Liver (tissue), 9 donors: ENCODE results near the gene PTN. TPM values are rescaled to one million over a fixed set of nuclear protein-coding genes. Genes with fewer than 3 reads are reported as not detected.
A peak's percentile ranks its signal among the peaks of the same experiment; 100 is the strongest.

Source experiments
- DNase-seq: peaks from one replicate; pipeline ENCODE4 v3.0.0-alpha.2; 2017; ENCODE audit warnings: low spot score
- H3K27ac ChIP-seq, 2 donors: one replicate each; pipeline ENCODE4 v1.7.0; 2013; ENCODE audit warnings: inconsistent platforms in 2 of 2, low read length in 2 of 2, control low read depth in 1 of 2, low read depth in 1 of 2, mild to moderate bottlenecking in 1 of 2
- H3K27me3 ChIP-seq, 4 donors: one replicate each; pipeline versions ENCODE4 v1.6.1 to v1.7.0; 2013; ENCODE audit warnings: low read length in 3 of 4, inconsistent platforms in 1 of 4, mild to moderate bottlenecking in 1 of 4, moderate library complexity in 1 of 4; ENCODE audit not compliant: control insufficient read depth in 4 of 4, insufficient read depth in 4 of 4
- H3K36me3 ChIP-seq, 4 donors: one replicate each; pipeline versions ENCODE4 v1.6.1 to v1.7.0; 2013; ENCODE audit warnings: low read length in 3 of 4, mild to moderate bottlenecking in 3 of 4, low read depth in 1 of 4, moderate library complexity in 1 of 4; ENCODE audit not compliant: control insufficient read depth in 4 of 4, insufficient read depth in 3 of 4
- H3K4me1 ChIP-seq, 4 donors: one replicate each; pipeline versions ENCODE4 v1.6.1 to v1.7.0; 2013; ENCODE audit warnings: low read length in 3 of 4, mild to moderate bottlenecking in 3 of 4, moderate library complexity in 1 of 4; ENCODE audit not compliant: control insufficient read depth in 4 of 4, insufficient read depth in 4 of 4
- H3K4me3 ChIP-seq, 3 donors: one replicate each; pipeline versions ENCODE4 v1.6.1 to v1.7.0; 2013; ENCODE audit warnings: low read length in 3 of 3, control low read depth in 1 of 3, low read depth in 1 of 3, mild to moderate bottlenecking in 1 of 3
- H3K9ac ChIP-seq, 2 donors: one replicate each; pipeline ENCODE4 v1.7.0; 2013; ENCODE audit warnings: low read length in 2 of 2, mild to moderate bottlenecking in 2 of 2, moderate library complexity in 2 of 2, control low read depth in 1 of 2, low read depth in 1 of 2
- H3K9me3 ChIP-seq, 4 donors: one replicate each; pipeline versions ENCODE4 v1.6.1 to v1.7.0; 2013; ENCODE audit warnings: low read length in 3 of 4; ENCODE audit not compliant: control insufficient read depth in 4 of 4
- CTCF ChIP-seq: fragments of 150-350 bp; IDR thresholded peaks from 2 replicates; pipeline ENCODE4 v1.5.1; 2017; ENCODE audit warnings: improper control_type of control experiment, low read depth, low read length; ENCODE audit not compliant: missing input control
- EGR1 ChIP-seq, 2 donors: IDR thresholded peaks; 2 replicates each; pipeline ENCODE4 v1.6.1; 2016 to 2018; ENCODE audit warnings: antibody characterized with exemption in 2 of 2, low read depth in 2 of 2
- FOXA1 ChIP-seq: IDR thresholded peaks from 2 replicates; pipeline ENCODE4 v1.6.1; 2016; ENCODE audit warnings: antibody characterized with exemption
- FOXA2 ChIP-seq: IDR thresholded peaks from 2 replicates; pipeline ENCODE4 v1.6.1; 2016; ENCODE audit warnings: antibody characterized with exemption
- GABPA ChIP-seq, 2 donors: IDR thresholded peaks in 1 of 2; conservative IDR thresholded peaks in 1 of 2; 2 replicates each; pipeline ENCODE4 v1.6.1; 2016; ENCODE audit warnings: antibody characterized with exemption in 2 of 2, mild to moderate bottlenecking in 1 of 2, moderate library complexity in 1 of 2
- HNF4A ChIP-seq, 2 donors: conservative IDR thresholded peaks; 2 replicates each; pipeline ENCODE4 v1.6.1; 2016; ENCODE audit warnings: antibody characterized with exemption in 2 of 2, mild to moderate bottlenecking in 2 of 2
- JUND ChIP-seq, 2 donors: IDR thresholded peaks; 2 replicates each; pipeline ENCODE4 v1.6.1; 2016; ENCODE audit warnings: antibody characterized with exemption in 2 of 2
- MAX ChIP-seq: IDR thresholded peaks from 2 replicates; pipeline ENCODE4 v1.6.1; 2016; ENCODE audit warnings: antibody characterized with exemption
- NR2F2 ChIP-seq: IDR thresholded peaks from 2 replicates; pipeline ENCODE4 v1.6.1; 2016; ENCODE audit warnings: antibody characterized with exemption
- RAD21 ChIP-seq, 2 donors: IDR thresholded peaks; 2 replicates each; pipeline ENCODE4 v1.6.1; 2016; ENCODE audit warnings: antibody characterized with exemption in 2 of 2, mild to moderate bottlenecking in 2 of 2
- RXRA ChIP-seq, 2 donors: IDR thresholded peaks; 2 replicates each; pipeline ENCODE4 v1.6.1; 2017 to 2018; ENCODE audit warnings: antibody characterized with exemption in 2 of 2, mild to moderate bottlenecking in 1 of 2
- SP1 ChIP-seq: IDR thresholded peaks from 2 replicates; pipeline ENCODE4 v1.6.1; 2018; ENCODE audit warnings: antibody characterized with exemption, mild to moderate bottlenecking
- TAF1 ChIP-seq: conservative IDR thresholded peaks from 2 replicates; pipeline ENCODE4 v1.6.1; 2016; ENCODE audit warnings: antibody characterized with exemption, mild to moderate bottlenecking
- YY1 ChIP-seq: IDR thresholded peaks from 2 replicates; pipeline ENCODE4 v1.6.1; 2016; ENCODE audit warnings: antibody characterized with exemption, mild to moderate bottlenecking
- ZBTB33 ChIP-seq: IDR thresholded peaks from 2 replicates; pipeline ENCODE4 v1.6.1; 2016; ENCODE audit warnings: antibody characterized with exemption
- WGBS: extraction: QIAGEN DNeasy Blood & Tissue Kit; methylation state at CpG from one replicate; pipeline ENCODE4 v1.1.7; 2013; 5-methylcytosine and 5-hydroxymethylcytosine counted together
- polyA plus RNA-seq, 2 donors: library from polyadenylated mRNA; stranded (reverse) in 1 of 2; unstranded in 1 of 2; fragments of 200-250 nt in 1 of 2; fragments of >200 nt in 1 of 2; fragmentation: Nextera tagmentation in 1 of 2; extraction: Ambion mirVana in 1 of 2; gene quantifications; one replicate each; pipeline versions ENCODE4 v1.2.1 to v1.2.3, GENCODE V29; 2013 to 2015
- total RNA-seq, 2 donors: library from RNA; depleted of rRNA; stranded (reverse); fragments of >200 nt; gene quantifications; one replicate each; pipeline ENCODE4 v1.2.3, GENCODE V29; 2014
- TF ChIP-seq, protein P1 (sequence below): IDR thresholded peaks from 2 replicates; pipeline ENCODE4 v1.6.1; 2016; ENCODE audit warnings: antibody characterized with exemption
- TF ChIP-seq, protein P2 (sequence below): IDR thresholded peaks from 2 replicates; pipeline ENCODE4 v1.6.1; 2016; ENCODE audit warnings: antibody characterized with exemption, mild to moderate bottlenecking
- donor health status: healthy.
- donor health status: healthy.
- donor health status: healthy.
- donor health status: healthy.
- donor health status: healthy.

PTN gene
- total RNA-seq (1 to 10 TPM in 1 of 2 donors, under 1 TPM in 1; 0.50 to 4.8 TPM), polyA plus RNA-seq (1 to 10 TPM; 1.3 to 2.0 TPM)

- TF ChIP-seq JUND (IDR thresholded peaks at IDR 0.05): peak; percentile 19 to 34
- no peak for TF ChIP-seq GABPA (IDR thresholded peaks at IDR 0.05 in 1 of 2, conservative IDR thresholded peaks at IDR 0.05 in 1 of 2)
- TF ChIP-seq FOXA1: no peak
- TF ChIP-seq RAD21 (IDR thresholded peaks at IDR 0.05): peak; percentile 14 to 18
- TF ChIP-seq TAF1: no peak
- no peak for TF ChIP-seq CTCF
- TF ChIP-seq SP1: no peak
- no peak for TF ChIP-seq HNF4A (conservative IDR thresholded peaks at IDR 0.05)
- TF ChIP-seq RXRA (IDR thresholded peaks at IDR 0.05): no peak
Observed at GRCh38 chr7:137343281-137343841, at the start of gene PTN. Gene PTN, minus strand, starts transcription at chr7:137343733. Its CDS starts 88,760 bp downstream, at chr7:137254973.

GRCh38 chr7:137390076-137390475 lies 46.5 kb upstream of the PTN start:
- Histone ChIP-seq H3K36me3 (no peaks in the 10 kb centered on the region), H3K4me1 (no peaks in the 10 kb centered on the region), H3K27me3 (no peaks in the 10 kb centered on the region), H3K27ac (no peak overlapping the region), H3K9ac (no peak overlapping the region), H3K9me3 (no peaks in the 10 kb centered on the region), H3K4me3 (no peak overlapping the region)
- WGBS: 52% methylated on average over 1 of the region's 1 CpG
- no peak for DNase-seq
- no peak for TF ChIP-seq JUND (IDR thresholded peaks at IDR 0.05)
- TF ChIP-seq, protein P1, sequence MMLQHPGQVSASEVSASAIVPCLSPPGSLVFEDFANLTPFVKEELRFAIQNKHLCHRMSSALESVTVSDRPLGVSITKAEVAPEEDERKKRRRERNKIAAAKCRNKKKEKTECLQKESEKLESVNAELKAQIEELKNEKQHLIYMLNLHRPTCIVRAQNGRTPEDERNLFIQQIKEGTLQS: no peak
- no peak for TF ChIP-seq TAF1
- no peak for TF ChIP-seq SP1
- TF ChIP-seq, protein P2, sequence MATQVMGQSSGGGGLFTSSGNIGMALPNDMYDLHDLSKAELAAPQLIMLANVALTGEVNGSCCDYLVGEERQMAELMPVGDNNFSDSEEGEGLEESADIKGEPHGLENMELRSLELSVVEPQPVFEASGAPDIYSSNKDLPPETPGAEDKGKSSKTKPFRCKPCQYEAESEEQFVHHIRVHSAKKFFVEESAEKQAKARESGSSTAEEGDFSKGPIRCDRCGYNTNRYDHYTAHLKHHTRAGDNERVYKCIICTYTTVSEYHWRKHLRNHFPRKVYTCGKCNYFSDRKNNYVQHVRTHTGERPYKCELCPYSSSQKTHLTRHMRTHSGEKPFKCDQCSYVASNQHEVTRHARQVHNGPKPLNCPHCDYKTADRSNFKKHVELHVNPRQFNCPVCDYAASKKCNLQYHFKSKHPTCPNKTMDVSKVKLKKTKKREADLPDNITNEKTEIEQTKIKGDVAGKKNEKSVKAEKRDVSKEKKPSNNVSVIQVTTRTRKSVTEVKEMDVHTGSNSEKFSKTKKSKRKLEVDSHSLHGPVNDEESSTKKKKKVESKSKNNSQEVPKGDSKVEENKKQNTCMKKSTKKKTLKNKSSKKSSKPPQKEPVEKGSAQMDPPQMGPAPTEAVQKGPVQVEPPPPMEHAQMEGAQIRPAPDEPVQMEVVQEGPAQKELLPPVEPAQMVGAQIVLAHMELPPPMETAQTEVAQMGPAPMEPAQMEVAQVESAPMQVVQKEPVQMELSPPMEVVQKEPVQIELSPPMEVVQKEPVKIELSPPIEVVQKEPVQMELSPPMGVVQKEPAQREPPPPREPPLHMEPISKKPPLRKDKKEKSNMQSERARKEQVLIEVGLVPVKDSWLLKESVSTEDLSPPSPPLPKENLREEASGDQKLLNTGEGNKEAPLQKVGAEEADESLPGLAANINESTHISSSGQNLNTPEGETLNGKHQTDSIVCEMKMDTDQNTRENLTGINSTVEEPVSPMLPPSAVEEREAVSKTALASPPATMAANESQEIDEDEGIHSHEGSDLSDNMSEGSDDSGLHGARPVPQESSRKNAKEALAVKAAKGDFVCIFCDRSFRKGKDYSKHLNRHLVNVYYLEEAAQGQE: no peak
- TF ChIP-seq HNF4A (conservative IDR thresholded peaks at IDR 0.05): no peak
- TF ChIP-seq FOXA1: no peak
- no peak for TF ChIP-seq MAX
- no peak for TF ChIP-seq GABPA (IDR thresholded peaks at IDR 0.05 in 1 of 2, conservative IDR thresholded peaks at IDR 0.05 in 1 of 2)
- no peak for TF ChIP-seq RAD21 (IDR thresholded peaks at IDR 0.05)
- TF ChIP-seq YY1: no peak
- TF ChIP-seq ZBTB33: no peak
- no peak for TF ChIP-seq NR2F2
- TF ChIP-seq FOXA2: no peak
- TF ChIP-seq EGR1 (IDR thresholded peaks at IDR 0.05; ENCODE audit: low read depth in 2 of 2): no peak

More at GRCh38 chr7:137343281-137343841, at the start of gene PTN:
- Histone ChIP-seq H3K36me3 (no peaks in the 10 kb centered on the region), H3K4me1 (peaks cover 0 to 14% (median 11%) of the 10 kb centered on the region in 4 donors), H3K9ac (no peak within 1 kb of the TSS), H3K27ac (no peak within 1 kb of the TSS), H3K9me3 (no peaks in the 10 kb centered on the region), H3K27me3 (peaks cover 0 to 7% (median 0%) of the 10 kb centered on the region in 4 donors), H3K4me3 (peak within 1 kb of the TSS; percentile 15 to 51 (median 37))
- whole genome bisulfite sequencing: 5% methylated on average over 23 of the region's 23 CpGs
- DNase-seq: no peak
